Endothelial cell of hepatic sinusoid (primary cell): ENCODE data around the gene SPDEF.

Source experiments
- in situ Hi-C: cut with HindIII; loops from 2 replicates; pipeline ENCODE4 v1.10.0; 2017; ENCODE audit warnings: low sequenced_read_pairs

The SPDEF gene

GRCh38 chr6:34556031-34556471, at the start of gene SPDEF:
TSS of gene SPDEF (minus strand) at chr6:34556329. CDS start at chr6:34544455, 11,874 bp downstream.
- in situ Hi-C loops, result no loop called here

GRCh38 chr6:34603707-34604106, 47.6 kb upstream of the SPDEF start:
- in situ Hi-C loops, result loop anchor here (25.0 kb wide), 1 partner anchor 441 kb away; no protein-coding TSS in a partner anchor

GRCh38 chr6:34602318-34603111, 46.4 kb upstream of the SPDEF start:
- in situ Hi-C loops, result loop anchor here (25.0 kb wide), 1 partner anchor 440 kb away; no protein-coding TSS in a partner anchor

GRCh38 chr6:34601706-34602105, 45.6 kb upstream of the SPDEF start:
- in situ Hi-C loops, result loop anchor here (25.0 kb wide), 1 partner anchor 439 kb away; no protein-coding TSS in a partner anchor

- in situ Hi-C loops, result loop anchor here (25.0 kb wide), 1 partner anchor 438 kb away; no protein-coding TSS in a partner anchor
These were observed 44.7 kb upstream of the SPDEF start for GRCh38 chr6:34600796-34601195.

- in situ Hi-C loops, result loop anchor here (25.0 kb wide), 1 partner anchor 438 kb away; no protein-coding TSS in a partner anchor
These were observed 44.0 kb upstream of the SPDEF start for GRCh38 chr6:34600101-34600500.

GRCh38 chr6:34598712-34599111, 42.6 kb upstream of the SPDEF start:
- in situ Hi-C loops, result loop anchor here (25.0 kb wide), 1 partner anchor 711 kb away; no protein-coding TSS in a partner anchor

- in situ Hi-C loops, result loop anchor here (25.0 kb wide), 1 partner anchor 710 kb away; no protein-coding TSS in a partner anchor
These were observed 41.6 kb upstream of the SPDEF start for GRCh38 chr6:34597605-34598353.

- in situ Hi-C loops, result loop anchor here (25.0 kb wide), 1 partner anchor 709 kb away; no protein-coding TSS in a partner anchor
These were observed 40.7 kb upstream of the SPDEF start for GRCh38 chr6:34596798-34597197.

GRCh38 chr6:34595332-34596184, 39.4 kb upstream of the SPDEF start:
- in situ Hi-C loops, result loop anchor here (25.0 kb wide), 1 partner anchor 708 kb away; no protein-coding TSS in a partner anchor

GRCh38 chr6:34593701-34594100, 37.6 kb upstream of the SPDEF start:
- in situ Hi-C loops, result loop anchor here (25.0 kb wide), 1 partner anchor 706 kb away; no protein-coding TSS in a partner anchor

GRCh38 chr6:34592208-34592952, 36.3 kb upstream of the SPDEF start:
- in situ Hi-C loops, result loop anchor here (25.0 kb wide), 1 partner anchor 705 kb away; no protein-coding TSS in a partner anchor

GRCh38 chr6:34589691-34590090, 33.6 kb upstream of the SPDEF start:
- in situ Hi-C loops, result loop anchor here (25.0 kb wide), 1 partner anchor 702 kb away; no protein-coding TSS in a partner anchor

GRCh38 chr6:34589140-34589539, 33.0 kb upstream of the SPDEF start:
- in situ Hi-C loops, result loop anchor here (25.0 kb wide), 1 partner anchor 702 kb away; no protein-coding TSS in a partner anchor

- in situ Hi-C loops, result loop anchor here (25.0 kb wide), 1 partner anchor 701 kb away; no protein-coding TSS in a partner anchor
These were observed 31.7 kb upstream of the SPDEF start for GRCh38 chr6:34587851-34588250.

GRCh38 chr6:34587325-34587724, 31.2 kb upstream of the SPDEF start:
- in situ Hi-C loops, result loop anchor here (25.0 kb wide), 1 partner anchor 700 kb away; no protein-coding TSS in a partner anchor

- in situ Hi-C loops, result loop anchor here (25.0 kb wide), 1 partner anchor 699 kb away; no protein-coding TSS in a partner anchor
These were observed 30.4 kb upstream of the SPDEF start for GRCh38 chr6:34586327-34587040.

- in situ Hi-C loops, result loop anchor here (25.0 kb wide), 1 partner anchor 698 kb away; no protein-coding TSS in a partner anchor
These were observed 29.5 kb upstream of the SPDEF start for GRCh38 chr6:34585512-34586061.
